Pons (tissue), 1 donor: ENCODE measurements around the gene OXGR1.

ENCODE experiments used
- DNase-seq: peaks from one replicate; pipeline ENCODE4 v3.0.0-alpha.2; 2016; ENCODE audit warnings: low spot score

Gene OXGR1

DNA sequence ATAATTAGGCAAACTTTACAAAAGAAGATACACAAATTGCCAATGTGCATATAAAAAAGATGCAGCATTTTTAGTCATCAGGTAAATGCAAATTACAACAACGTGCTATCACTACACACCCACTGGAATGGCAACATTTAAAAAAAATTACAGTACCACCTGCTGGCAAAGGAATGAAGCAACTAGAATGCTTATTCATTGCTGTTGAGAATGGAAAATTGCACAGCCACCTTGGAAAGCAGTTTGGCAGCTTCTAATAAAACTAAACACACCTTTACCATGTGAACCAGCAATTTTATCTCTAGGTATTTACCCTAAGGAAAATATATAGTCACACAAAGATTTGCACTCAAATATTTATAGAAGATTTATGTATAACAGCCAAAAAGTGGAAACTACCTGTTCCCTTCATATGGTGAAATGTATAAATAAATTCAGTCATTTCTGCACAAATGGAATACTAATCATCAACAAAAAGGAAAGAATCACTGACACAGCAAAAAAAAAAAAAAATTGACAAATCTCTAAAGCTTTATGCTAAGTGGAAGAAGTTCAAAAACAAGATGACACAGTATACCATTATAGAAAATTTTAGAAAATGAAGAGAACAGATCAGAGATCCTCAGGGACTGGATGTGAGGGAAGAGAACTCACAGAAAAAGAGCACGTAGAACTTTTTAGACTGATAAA lies 30.3 kb downstream of the OXGR1 start:
- DNase-seq: no peak

DNA sequence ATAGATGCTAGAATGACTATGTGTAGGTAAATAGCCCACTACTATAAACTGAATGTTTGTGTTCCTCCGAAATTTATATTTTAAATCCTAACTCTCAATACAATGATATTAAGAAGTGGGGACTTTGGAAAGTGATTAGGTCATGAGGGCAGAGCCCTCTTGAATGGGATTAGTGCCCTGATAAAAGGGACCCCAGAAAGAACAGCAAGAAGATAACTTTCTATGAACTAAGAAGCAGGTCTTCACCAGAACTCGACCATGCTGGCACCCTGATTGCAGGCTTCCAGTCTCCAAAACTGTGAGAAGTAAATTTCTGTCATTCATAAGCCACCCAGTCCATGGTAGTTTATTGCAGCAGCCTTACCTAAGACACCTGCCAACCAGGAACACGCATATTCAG lies 33.9 kb downstream of the OXGR1 start:
- DNase-seq: no peak

DNA sequence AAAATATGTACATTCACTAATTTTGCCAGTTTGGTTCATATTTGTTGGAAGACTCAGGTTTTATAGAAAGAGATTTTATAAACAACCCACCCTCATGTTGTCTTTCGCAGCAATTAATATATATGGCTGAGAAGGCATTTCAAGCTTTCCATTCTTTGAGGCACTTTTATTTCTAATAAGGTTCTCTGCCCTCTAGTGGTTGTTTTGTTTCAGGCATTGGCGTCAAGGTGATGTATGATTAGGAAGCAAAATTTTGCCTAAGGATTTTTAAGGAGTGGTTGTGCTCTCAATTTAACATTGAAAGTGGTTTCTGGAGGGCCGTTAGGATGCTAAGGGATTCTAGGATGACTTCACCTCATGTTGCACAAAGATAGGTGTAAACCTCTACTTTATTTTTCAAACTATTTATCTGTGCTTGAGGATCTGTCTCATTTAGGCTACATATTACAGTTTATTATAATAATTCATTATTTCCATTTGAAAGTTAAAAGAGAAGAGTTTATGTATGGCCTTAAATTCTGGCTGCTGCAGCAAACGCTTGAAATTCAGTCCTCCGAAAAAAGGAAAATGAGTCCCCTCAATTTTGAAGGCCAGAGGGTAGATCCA lies 35.9 kb downstream of the OXGR1 start:
- DNase-seq: peak; percentile 80

DNA sequence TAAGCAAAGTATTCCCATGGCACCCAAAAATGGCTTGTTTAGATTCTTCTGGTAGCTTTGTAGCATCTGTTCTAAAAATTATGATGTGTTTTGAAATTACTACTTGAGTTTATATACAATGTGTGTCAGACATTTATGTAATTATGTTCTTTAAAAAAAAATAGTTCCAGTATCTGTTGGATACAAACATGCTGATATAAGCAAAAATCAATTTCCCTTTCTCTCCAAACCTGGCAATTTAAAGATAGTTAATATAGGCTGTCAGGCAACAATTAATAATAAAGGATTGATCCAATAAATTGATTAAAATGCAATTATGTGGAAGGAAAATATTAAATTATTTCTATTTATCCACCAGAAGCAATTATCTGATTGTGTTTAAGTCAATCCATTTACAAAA lies 41.7 kb downstream of the OXGR1 start:
- DNase-seq: no peak

GRCh38 chr13:96948127-96948526 lies 46.1 kb downstream of the OXGR1 start:
- DNase-seq: no peak

DNA sequence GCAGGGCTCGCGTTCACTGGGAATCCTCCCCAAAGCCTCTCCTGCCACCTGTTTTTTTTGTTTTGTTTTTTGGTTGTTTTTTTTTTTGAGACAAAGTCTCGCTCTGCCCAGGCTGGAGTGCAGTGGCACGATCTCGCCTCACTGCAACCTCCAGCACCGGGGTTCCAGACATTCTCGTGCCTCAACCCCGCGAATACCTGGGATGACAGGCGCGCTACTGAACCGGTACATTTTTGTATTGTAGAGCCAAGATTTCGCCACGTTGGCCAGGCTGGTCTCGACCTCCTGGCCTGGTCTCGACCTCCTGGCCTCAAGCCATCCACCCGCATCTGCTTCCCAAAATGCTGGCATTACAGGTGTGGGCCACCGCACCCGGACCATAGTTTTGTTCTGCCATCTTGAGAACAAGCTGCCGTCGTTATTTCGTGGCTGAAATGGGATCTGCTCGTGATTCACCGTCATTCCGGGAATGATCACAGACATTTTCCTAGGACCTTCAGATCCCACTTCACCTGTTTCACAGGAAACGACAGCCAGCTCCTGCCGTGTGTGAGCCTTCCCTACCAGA lies 46.8 kb downstream of the OXGR1 start:
- no peak for DNase-seq

DNA sequence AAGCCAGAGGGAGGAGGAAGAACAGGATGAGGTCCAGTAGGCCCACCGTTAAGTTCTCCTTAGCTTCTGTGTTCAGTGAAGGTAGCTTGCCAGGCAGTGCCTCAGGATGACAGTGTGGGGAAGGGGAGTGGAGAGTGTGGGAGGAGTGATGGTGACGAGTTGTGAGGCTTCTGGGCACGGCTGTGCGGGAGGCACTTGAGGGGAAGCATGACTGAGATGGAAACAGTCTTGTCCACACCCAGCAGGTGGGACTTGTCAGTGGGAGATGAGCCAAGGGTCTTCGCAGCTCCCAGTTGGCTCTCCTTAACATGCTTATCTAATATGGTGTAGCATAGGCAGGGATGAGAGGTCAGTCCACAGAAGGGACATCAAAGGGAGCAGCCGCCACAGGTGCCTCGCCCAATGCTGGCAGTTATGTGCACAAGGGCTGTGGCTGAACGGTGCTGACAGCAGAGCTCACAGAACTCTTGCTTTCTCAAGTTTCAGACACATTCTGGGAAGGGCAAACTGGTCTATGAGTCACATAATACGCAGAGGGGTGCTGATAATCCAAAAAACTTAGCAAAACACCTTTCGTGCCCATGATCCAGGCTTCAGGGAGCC lies 47.5 kb downstream of the OXGR1 start:
- no peak for DNase-seq

- DNase-seq: no peak
Measured at GRCh38 chr13:96940961-96941360, 53.3 kb downstream of the OXGR1 start.

GRCh38 chr13:96935901-96936300 lies 58.4 kb downstream of the OXGR1 start:
- DNase-seq: no peak
